NB4 (cell line): Measurements from ENCODE around the gene RANBP17.

Experiments
- DNase-seq: peaks from one replicate; pipeline ENCODE4 v3.0.0; 2010; ENCODE audit warnings: low read depth
- H3K4me3 ChIP-seq: one replicate; pipeline ENCODE4 v1.5.1; 2011; ENCODE audit warnings: mild to moderate bottlenecking, low read depth, low read length, moderate library complexity
- MAX ChIP-seq: IDR thresholded peaks from 2 replicates; pipeline ENCODE4 v1.6.1; 2011; ENCODE audit warnings: low read depth, low read length
- MYC ChIP-seq: IDR thresholded peaks from 2 replicates; pipeline ENCODE4 v1.6.1; 2011; ENCODE audit warnings: low read depth, low read length
- POLR2A ChIP-seq: IDR thresholded peaks from 2 replicates; pipeline ENCODE4 v1.6.1; 2011; ENCODE audit warnings: mild to moderate bottlenecking; ENCODE audit not compliant: insufficient read length; ENCODE audit errors: extremely low read depth
- TF ChIP-seq, protein P1 (sequence below): IDR thresholded peaks from one replicate; pipeline ENCODE4 v1.5.1; 2012; ENCODE audit warnings: low read depth, low read length

RANBP17 gene

GRCh38 chr5:171010086-171010485 lies 148.3 kb downstream of the RANBP17 start:
- no peak for TF ChIP-seq MYC
- TF ChIP-seq POLR2A, result no peak
- TF ChIP-seq, protein P1, sequence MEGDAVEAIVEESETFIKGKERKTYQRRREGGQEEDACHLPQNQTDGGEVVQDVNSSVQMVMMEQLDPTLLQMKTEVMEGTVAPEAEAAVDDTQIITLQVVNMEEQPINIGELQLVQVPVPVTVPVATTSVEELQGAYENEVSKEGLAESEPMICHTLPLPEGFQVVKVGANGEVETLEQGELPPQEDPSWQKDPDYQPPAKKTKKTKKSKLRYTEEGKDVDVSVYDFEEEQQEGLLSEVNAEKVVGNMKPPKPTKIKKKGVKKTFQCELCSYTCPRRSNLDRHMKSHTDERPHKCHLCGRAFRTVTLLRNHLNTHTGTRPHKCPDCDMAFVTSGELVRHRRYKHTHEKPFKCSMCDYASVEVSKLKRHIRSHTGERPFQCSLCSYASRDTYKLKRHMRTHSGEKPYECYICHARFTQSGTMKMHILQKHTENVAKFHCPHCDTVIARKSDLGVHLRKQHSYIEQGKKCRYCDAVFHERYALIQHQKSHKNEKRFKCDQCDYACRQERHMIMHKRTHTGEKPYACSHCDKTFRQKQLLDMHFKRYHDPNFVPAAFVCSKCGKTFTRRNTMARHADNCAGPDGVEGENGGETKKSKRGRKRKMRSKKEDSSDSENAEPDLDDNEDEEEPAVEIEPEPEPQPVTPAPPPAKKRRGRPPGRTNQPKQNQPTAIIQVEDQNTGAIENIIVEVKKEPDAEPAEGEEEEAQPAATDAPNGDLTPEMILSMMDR, result no peak
- no peak for TF ChIP-seq MAX
- H3K4me3 ChIP-seq, result no peak overlapping the region
- DNase-seq, result no peak

DNA sequence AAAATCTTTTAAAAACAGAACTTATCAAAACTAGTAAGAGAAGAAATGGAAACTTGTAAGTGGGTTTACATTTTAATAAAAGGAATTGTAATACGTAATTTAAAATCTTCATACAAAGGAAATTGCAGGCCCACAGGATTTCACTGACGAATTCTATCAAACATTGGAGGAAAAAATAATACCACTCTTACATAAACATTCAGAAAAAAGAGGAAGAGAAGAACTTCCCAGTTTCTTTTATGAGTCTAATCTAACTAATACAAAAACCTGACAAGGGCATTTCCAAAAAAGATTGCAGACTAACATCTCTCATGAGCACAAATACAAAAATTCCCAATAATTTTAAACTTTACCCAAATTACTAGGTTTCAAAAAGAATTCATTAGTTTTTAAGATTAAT lies 149.0 kb downstream of the RANBP17 start:
- H3K4me3 ChIP-seq, result no peak overlapping the region
- DNase-seq, result no peak
- TF ChIP-seq POLR2A, result no peak
- TF ChIP-seq MYC, result no peak
- TF ChIP-seq, protein P1, result no peak
- no peak for TF ChIP-seq MAX

DNA sequence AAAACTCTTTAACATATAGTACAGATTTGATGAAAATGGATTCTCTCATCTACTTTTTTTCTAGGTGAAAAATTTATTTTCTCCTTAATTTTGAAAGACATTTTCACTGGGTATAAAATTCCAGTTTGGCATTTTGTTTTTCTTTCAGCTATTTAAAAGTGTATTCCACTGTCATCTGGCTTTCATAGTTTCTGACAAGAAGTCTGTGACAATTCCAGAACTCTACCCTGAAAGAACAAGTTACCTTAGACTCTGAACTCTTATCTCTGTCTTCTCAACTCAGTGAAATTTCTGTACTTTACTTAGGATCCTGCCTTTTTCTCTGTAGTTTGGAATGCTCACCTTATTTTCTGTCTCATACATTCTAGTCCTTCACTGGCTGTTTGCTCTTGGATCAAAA lies 161.7 kb downstream of the RANBP17 start:
- no peak for TF ChIP-seq MYC
- TF ChIP-seq, protein P1, result no peak
- TF ChIP-seq MAX, result no peak
- no peak for TF ChIP-seq POLR2A
- no peak overlapping the region for H3K4me3 ChIP-seq
- DNase-seq, result no peak

DNA sequence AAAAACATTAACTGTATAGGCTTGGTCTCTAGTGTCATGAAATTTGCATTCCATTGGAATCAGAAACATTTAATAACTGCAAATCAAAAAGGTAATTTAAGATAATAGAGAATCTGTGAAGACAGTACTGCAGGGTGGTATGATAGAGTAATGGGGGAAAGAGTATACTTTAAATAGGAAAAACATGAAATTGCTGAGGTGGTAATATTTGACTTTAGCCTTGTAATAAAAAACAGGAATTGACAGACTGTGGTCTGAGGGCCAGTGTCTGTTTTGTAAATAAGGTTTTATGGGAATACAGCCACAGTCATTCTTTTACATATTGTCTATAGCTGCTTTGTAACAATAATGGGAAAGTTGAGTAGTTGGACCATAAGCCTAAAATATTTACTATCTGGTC lies 162.3 kb downstream of the RANBP17 start:
- TF ChIP-seq MAX (no peak), MYC (no peak), POLR2A (no peak)
- TF ChIP-seq, protein P1, result no peak
- no peak overlapping the region for H3K4me3 ChIP-seq
- no peak for DNase-seq

DNA sequence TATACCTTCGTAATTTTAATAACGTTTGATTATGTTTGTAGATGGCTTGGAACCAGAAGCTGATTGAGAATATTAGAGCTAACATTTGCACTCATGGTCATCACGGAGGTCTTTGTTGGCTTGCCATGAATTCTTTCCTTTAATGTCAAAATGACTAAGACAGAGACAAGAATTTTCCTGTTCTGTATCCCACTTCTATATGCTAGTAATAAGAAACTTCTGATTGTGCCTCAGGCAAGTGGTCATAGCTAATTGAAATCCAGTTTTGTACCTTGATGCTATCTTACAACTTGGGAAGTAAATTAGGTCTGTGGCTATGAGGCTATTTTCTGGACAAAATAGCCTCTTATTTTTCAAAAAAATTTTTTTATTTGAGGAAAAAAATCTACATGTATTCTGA lies 167.6 kb downstream of the RANBP17 start:
- DNase-seq, result no peak
- H3K4me3 ChIP-seq, result no peak overlapping the region
- TF ChIP-seq MYC, result no peak

DNA sequence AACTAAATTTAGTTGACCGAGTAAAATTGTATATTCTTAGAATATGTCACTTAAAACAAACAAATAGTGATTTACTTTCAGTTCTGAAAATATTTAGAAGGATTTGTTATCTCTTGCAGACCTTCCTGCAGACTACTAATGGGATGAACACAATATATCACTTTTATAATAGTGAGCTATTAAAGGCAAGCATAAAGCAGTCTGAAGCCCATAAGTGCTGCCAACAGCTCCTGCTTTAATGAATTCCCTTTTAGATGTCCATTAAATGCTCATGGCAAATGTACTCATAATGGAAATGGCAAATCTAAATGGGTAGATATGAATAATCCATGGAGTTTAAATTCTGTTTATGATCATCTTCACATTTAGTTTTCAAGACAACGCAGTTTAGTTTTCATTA lies 170.2 kb downstream of the RANBP17 start:
- H3K4me3 ChIP-seq, result no peak overlapping the region
- TF ChIP-seq MAX (no peak), MYC (no peak), POLR2A (no peak)
- TF ChIP-seq, protein P1, result no peak
- no peak for DNase-seq
